Activated CD8-positive, alpha-beta T cell treated with anti-CD3 and anti-CD28 coated beads, Interleukin-2, amount 10 ng/mL, durations not matched to agents 7 days and 5 days (primary cell): ENCODE data around the gene NUDCD3. TPM values are rescaled to one million over a fixed set of nuclear protein-coding genes. Genes with fewer than 3 reads are reported as not detected.

Experiments
- ATAC-seq: fragments of 150-1000 bp; cut with Tn5 transposase; one replicate; pipeline ENCODE4 v1.10.0; 2021; ENCODE audit warnings: moderate library complexity
- CTCF ChIA-PET: fragments of 350-600 bp; sonication (Branson Sonifier 250); formaldehyde crosslinking; loops from one replicate; lab custom pipeline; 2021; ENCODE audit warnings: antibody characterized with exemption; lab: Charles Lee
- POLR2A ChIA-PET: fragments of 350-600 bp; sonication (Branson Sonifier 250); formaldehyde crosslinking; loops from one replicate; lab custom pipeline; 2021; ENCODE audit warnings: antibody characterized with exemption; lab: Charles Lee
- DNase-seq: peaks from one replicate; pipeline ENCODE4 v3.0.0-alpha.2; 2020
- H3K27ac Mint-ChIP-seq: one replicate; pipeline ENCODE4 v1.8.0; 2021; ENCODE audit warnings: mild to moderate bottlenecking, mixed read lengths
- H3K27me3 Mint-ChIP-seq: one replicate; pipeline ENCODE4 v1.8.0; 2021; ENCODE audit warnings: low read depth, mixed read lengths
- H3K36me3 Mint-ChIP-seq: one replicate; pipeline ENCODE4 v1.8.0; 2021; ENCODE audit warnings: low read depth, mixed read lengths
- H3K4me1 Mint-ChIP-seq: one replicate; pipeline ENCODE4 v1.8.0; 2021; ENCODE audit warnings: low read depth, mixed read lengths
- H3K4me3 Mint-ChIP-seq: one replicate; pipeline ENCODE4 v1.8.0; 2021; ENCODE audit warnings: mild to moderate bottlenecking, mixed read lengths
- H3K9me3 Mint-ChIP-seq: one replicate; pipeline ENCODE4 v1.8.0; 2022; ENCODE audit warnings: mixed read lengths; ENCODE audit not compliant: insufficient read depth
- total RNA-seq, 2 experiments: library from RNA; stranded (reverse); gene quantifications; one replicate each; pipeline ENCODE4 v1.2.3, GENCODE V29; 2021

The NUDCD3 gene
- total RNA-seq, 2 experiments from 2014 or later = 80.7 to 84.0 TPM

GRCh38 chr7:44476313-44476712 is 14.1 kb downstream of the NUDCD3 start:
- ChIA-PET CTCF (interaction anchor here (1.0 to 2.6 kb wide), 7 partner anchors 12 to 235 kb away, joined by 3 to 19 read pairs (median 3); partner anchors contain the start of gene NUDCD3), POLR2A (interaction anchor here (0.9 kb wide), 1 partner anchor 15 kb away, joined by 4 read pairs; the partner anchor contains the start of gene NUDCD3)
- peaks cover 68% of the 10 kb centered on the region for H3K36me3 Mint-ChIP-seq
- no peak for DNase-seq
- no peak for ATAC-seq
- no peak overlapping the region for H3K27ac Mint-ChIP-seq
- no peaks in the 10 kb centered on the region for H3K27me3 Mint-ChIP-seq
- no peaks in the 10 kb centered on the region for H3K9me3 Mint-ChIP-seq
- H3K4me3 Mint-ChIP-seq = no peak overlapping the region
- H3K4me1 Mint-ChIP-seq = peaks cover 24% of the 10 kb centered on the region

- ChIA-PET POLR2A (no interaction called here), CTCF (no interaction called here)
- H3K4me3 Mint-ChIP-seq = no peak overlapping the region
- DNase-seq (no peak), ATAC-seq (no peak)
- H3K27me3 Mint-ChIP-seq = no peaks in the 10 kb centered on the region
- peaks cover 36% of the 10 kb centered on the region for H3K4me1 Mint-ChIP-seq
- H3K36me3 Mint-ChIP-seq = peaks cover 59% of the 10 kb centered on the region
- H3K27ac Mint-ChIP-seq = no peak overlapping the region
- no peaks in the 10 kb centered on the region for H3K9me3 Mint-ChIP-seq
Observed at GRCh38 chr7:44473295-44473694, 17.2 kb downstream of the NUDCD3 start.

GRCh38 chr7:44472843-44473242 is 17.6 kb downstream of the NUDCD3 start:
- Mint-ChIP-seq H3K9me3 (no peaks in the 10 kb centered on the region), H3K36me3 (peaks cover 60% of the 10 kb centered on the region), H3K4me3 (no peak overlapping the region), H3K4me1 (peaks cover 37% of the 10 kb centered on the region), H3K27ac (no peak overlapping the region), H3K27me3 (no peaks in the 10 kb centered on the region)
- DNase-seq (no peak), ATAC-seq (no peak)
- POLR2A ChIA-PET = no interaction called here
- CTCF ChIA-PET = no interaction called here

- Mint-ChIP-seq H3K4me1 (peaks cover 41% of the 10 kb centered on the region), H3K9me3 (no peaks in the 10 kb centered on the region), H3K36me3 (peaks cover 61% of the 10 kb centered on the region), H3K27ac (no peak overlapping the region), H3K27me3 (no peaks in the 10 kb centered on the region), H3K4me3 (no peak overlapping the region)
- DNase-seq = no peak
- ATAC-seq = no peak
- POLR2A ChIA-PET = interaction anchor here (0.7 kb wide), 1 partner anchor 11 kb away, joined by 7 read pairs; no protein-coding TSS in a partner anchor
- CTCF ChIA-PET = no interaction called here
Observed at GRCh38 chr7:44471850-44472249, 18.6 kb downstream of the NUDCD3 start.

- POLR2A ChIA-PET = interaction anchor here (0.7 kb wide), 1 partner anchor 10 kb away, joined by 7 read pairs; no protein-coding TSS in a partner anchor
- Mint-ChIP-seq H3K27me3 (no peaks in the 10 kb centered on the region), H3K4me1 (peaks cover 41% of the 10 kb centered on the region), H3K36me3 (peaks cover 59% of the 10 kb centered on the region), H3K4me3 (no peak overlapping the region), H3K9me3 (no peaks in the 10 kb centered on the region), H3K27ac (no peak overlapping the region)
- CTCF ChIA-PET = no interaction called here
- DNase-seq (no peak), ATAC-seq (no peak)
Observed at GRCh38 chr7:44471436-44471835, 19.0 kb downstream of the NUDCD3 start.

DNA sequence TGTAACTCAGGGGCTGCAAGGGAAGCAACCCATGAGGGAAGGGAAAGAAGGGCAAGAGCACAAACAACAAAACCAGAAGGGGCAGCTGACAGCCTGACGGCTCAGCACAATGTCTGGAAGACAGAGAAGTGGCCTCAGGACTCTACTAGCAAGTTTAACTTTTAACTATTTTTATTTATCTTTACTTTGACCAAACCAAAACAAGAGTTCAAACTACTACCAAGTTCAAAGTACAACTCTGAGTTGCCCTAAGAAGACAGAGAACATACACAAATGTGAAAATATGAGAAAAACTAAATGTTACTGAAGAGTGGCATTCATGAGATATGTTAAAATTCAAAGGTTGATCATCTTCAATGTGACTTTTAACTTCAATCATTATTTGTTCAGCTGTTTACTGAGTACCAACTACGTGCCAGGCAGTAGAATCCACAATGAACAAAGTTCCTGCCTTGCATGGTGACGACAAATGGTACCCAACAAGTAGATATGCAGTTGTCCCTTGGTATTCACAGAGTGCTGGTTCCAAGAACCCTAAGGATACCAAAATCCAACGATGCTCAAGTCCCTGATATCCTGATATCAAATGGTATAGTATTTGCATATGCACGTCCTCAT is 19.7 kb downstream of the NUDCD3 start:
- peaks cover 43% of the 10 kb centered on the region for H3K4me1 Mint-ChIP-seq
- H3K36me3 Mint-ChIP-seq = peaks cover 62% of the 10 kb centered on the region
- no peaks in the 10 kb centered on the region for H3K27me3 Mint-ChIP-seq
- ATAC-seq = no peak
- ChIA-PET CTCF (interaction anchor here (1.6 kb wide), 1 partner anchor 95 kb away, joined by 4 read pairs; no protein-coding TSS in a partner anchor), POLR2A (no interaction called here)
- no peak overlapping the region for H3K4me3 Mint-ChIP-seq
- DNase-seq = no peak
- H3K27ac Mint-ChIP-seq = no peak overlapping the region
- H3K9me3 Mint-ChIP-seq = no peaks in the 10 kb centered on the region

GRCh38 chr7:44470135-44470479 is 20.4 kb downstream of the NUDCD3 start:
- H3K4me3 Mint-ChIP-seq = no peak overlapping the region
- H3K9me3 Mint-ChIP-seq = no peaks in the 10 kb centered on the region
- no peak overlapping the region for H3K27ac Mint-ChIP-seq
- ChIA-PET CTCF (interaction anchor here (0.7 to 1.6 kb wide), 2 partner anchors 38 to 95 kb away, joined by 3 to 4 read pairs; no protein-coding TSS in a partner anchor), POLR2A (interaction anchor here (0.7 kb wide), 1 partner anchor 268 kb away, joined by 4 read pairs; no protein-coding TSS in a partner anchor)
- H3K36me3 Mint-ChIP-seq = peaks cover 67% of the 10 kb centered on the region
- no peaks in the 10 kb centered on the region for H3K27me3 Mint-ChIP-seq
- ATAC-seq = no peak
- DNase-seq = no peak
- H3K4me1 Mint-ChIP-seq = peaks cover 48% of the 10 kb centered on the region

GRCh38 chr7:44469461-44470134 is 20.9 kb downstream of the NUDCD3 start:
- DNase-seq (no peak), ATAC-seq (no peak)
- Mint-ChIP-seq H3K4me3 (no peak overlapping the region), H3K36me3 (peaks cover 69% of the 10 kb centered on the region), H3K9me3 (no peaks in the 10 kb centered on the region), H3K4me1 (peaks cover 51% of the 10 kb centered on the region), H3K27ac (no peak overlapping the region), H3K27me3 (no peaks in the 10 kb centered on the region)
- POLR2A ChIA-PET = interaction anchor here (0.7 to 1.2 kb wide), 2 partner anchors 20 to 268 kb away, joined by 3 to 4 read pairs; no protein-coding TSS in a partner anchor
- CTCF ChIA-PET = interaction anchor here (0.7 to 1.6 kb wide), 2 partner anchors 37 to 96 kb away, joined by 3 to 4 read pairs; no protein-coding TSS in a partner anchor

GRCh38 chr7:44467217-44467548 is 23.3 kb downstream of the NUDCD3 start:
- no peaks in the 10 kb centered on the region for H3K27me3 Mint-ChIP-seq
- H3K27ac Mint-ChIP-seq = peak overlapping the region; percentile 11
- ATAC-seq (no peak), DNase-seq (no peak)
- H3K4me1 Mint-ChIP-seq = peaks cover 69% of the 10 kb centered on the region
- CTCF ChIA-PET = interaction anchor here (1.0 to 1.5 kb wide), 6 partner anchors 10 to 227 kb away, joined by 3 to 5 read pairs (median 4); partner anchors contain the start of gene DDX56
- POLR2A ChIA-PET = interaction anchor here (1.8 kb wide), 1 partner anchor 23 kb away, joined by 6 read pairs; the partner anchor contains the start of gene NUDCD3
- peaks cover 61% of the 10 kb centered on the region for H3K36me3 Mint-ChIP-seq
- H3K9me3 Mint-ChIP-seq = no peaks in the 10 kb centered on the region
- H3K4me3 Mint-ChIP-seq = no peak overlapping the region

DNA sequence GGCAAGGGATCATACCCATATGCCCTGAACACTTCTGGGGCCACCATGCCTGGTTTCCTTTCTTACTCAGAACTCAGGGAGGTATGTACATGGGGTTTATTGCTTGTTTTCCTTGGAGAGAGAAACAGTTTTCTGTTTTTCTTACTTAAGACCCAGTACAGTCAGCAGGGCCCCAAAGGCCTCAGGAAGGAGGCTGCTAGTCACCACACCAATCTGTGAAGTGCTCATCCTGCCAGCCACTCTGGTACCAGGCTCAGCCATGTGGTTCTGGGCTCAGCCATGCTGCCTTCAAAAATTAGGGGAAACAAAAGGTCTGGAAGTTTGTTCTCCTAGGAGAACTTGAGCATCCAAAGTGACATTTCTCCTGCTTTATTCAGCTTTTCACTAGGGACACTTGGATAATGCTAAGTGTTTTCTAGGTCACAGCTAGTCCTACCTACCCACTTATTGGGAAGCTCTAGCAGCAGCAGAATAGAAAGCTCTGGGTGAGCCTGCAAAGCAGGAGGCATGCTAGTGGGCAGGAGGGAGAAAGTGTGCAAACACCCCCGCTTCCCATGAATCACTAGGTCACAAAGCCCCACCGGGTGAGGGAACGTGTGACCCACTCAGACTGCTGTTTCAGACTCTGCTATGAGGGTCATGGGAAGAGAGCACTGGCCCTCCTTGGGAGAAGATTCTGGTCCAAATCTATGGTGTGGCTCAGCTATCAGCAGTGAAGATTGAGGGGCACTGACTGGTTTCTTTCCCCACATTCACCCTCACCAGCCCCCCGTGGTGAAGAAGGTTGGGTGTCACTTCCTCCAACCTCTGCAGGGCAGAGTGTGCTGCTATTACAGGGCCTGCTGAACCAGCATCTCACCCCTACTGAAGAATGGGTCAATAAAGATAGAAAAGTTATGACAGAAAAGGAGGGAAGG is 23.9 kb downstream of the NUDCD3 start:
- ATAC-seq (peak; percentile 42), DNase-seq (peak; percentile 29)
- no peaks in the 10 kb centered on the region for H3K27me3 Mint-ChIP-seq
- POLR2A ChIA-PET = interaction anchor here (1.8 kb wide), 1 partner anchor 24 kb away, joined by 6 read pairs; the partner anchor contains the start of gene NUDCD3
- CTCF ChIA-PET = interaction anchor here (1.0 to 1.5 kb wide), 8 partner anchors 11 to 226 kb away, joined by 3 to 5 read pairs (median 4); partner anchors contain the start of gene DDX56
- no peak overlapping the region for H3K4me3 Mint-ChIP-seq
- peaks cover 74% of the 10 kb centered on the region for H3K4me1 Mint-ChIP-seq
- peaks cover 60% of the 10 kb centered on the region for H3K36me3 Mint-ChIP-seq
- H3K27ac Mint-ChIP-seq = peak overlapping the region; percentile 28
- H3K9me3 Mint-ChIP-seq = no peaks in the 10 kb centered on the region

- Mint-ChIP-seq H3K36me3 (peaks cover 63% of the 10 kb centered on the region), H3K27me3 (no peaks in the 10 kb centered on the region), H3K27ac (no peak overlapping the region), H3K9me3 (no peaks in the 10 kb centered on the region), H3K4me1 (peaks cover 83% of the 10 kb centered on the region), H3K4me3 (no peak overlapping the region)
- DNase-seq (no peak), ATAC-seq (no peak)
- CTCF ChIA-PET = interaction anchor here (1.0 to 1.4 kb wide), 4 partner anchors 19 to 34 kb away, joined by 3 to 5 read pairs (median 4); partner anchors contain the start of gene NUDCD3
- POLR2A ChIA-PET = interaction anchor here (1.8 kb wide), 1 partner anchor 25 kb away, joined by 6 read pairs; the partner anchor contains the start of gene NUDCD3
Observed at GRCh38 chr7:44465490-44465889, 25.0 kb downstream of the NUDCD3 start.
